ENCODE data around the gene NUP188.

The NUP188 gene

DNA sequence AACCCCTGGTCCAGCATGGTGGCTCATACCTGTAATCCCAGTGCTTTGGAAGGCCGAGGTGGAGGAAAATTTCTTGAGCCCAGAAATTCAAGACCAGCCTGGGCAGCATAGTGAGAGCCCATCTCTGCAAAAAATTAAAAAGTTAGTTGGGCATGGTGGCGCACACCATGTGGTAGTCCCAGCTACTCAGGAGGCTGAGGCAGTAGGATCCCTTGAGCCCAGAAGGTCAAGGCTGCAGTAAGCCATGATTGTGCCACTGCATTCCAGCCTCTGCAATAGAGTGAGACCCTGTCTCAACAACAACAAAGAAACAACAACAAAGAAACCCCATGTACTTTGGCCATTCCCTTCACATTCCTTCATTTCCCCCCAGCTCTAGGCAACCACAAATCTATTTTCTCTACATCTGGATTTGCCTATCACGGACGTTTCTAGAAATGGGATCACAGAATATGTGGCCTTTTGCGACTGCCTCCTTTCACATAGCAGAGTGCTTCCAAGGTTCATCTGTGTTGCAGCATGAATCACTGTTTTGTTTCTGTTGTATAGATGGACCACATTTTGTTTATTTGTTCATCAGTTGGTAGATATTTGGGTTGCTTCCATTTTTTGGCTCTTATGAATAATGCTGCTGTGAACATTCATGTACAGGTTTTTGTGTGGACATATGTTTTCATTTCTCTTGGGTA, 106.8 kb downstream of the NUP188 start:
- peaks cover 34% of the 10 kb centered on the region for H3K36me3 ChIP-seq (ENCODE audit: control insufficient read depth, insufficient read depth, low read length)
- H3K9me3 ChIP-seq (ENCODE audit: control insufficient read depth, insufficient read depth, low read depth, low read length): no peaks in the 10 kb centered on the region
- H3K9ac ChIP-seq (ENCODE audit: low read length): no peak overlapping the region
- no peak overlapping the region for H3K27ac ChIP-seq (ENCODE audit: low read depth, low read length)
- no peaks in the 10 kb centered on the region for H3K27me3 ChIP-seq (ENCODE audit: control insufficient read depth, insufficient read depth, low read length)
- no peak overlapping the region for H3K4me3 ChIP-seq (ENCODE audit: low read depth, low read length)
- H3K4me1 ChIP-seq (ENCODE audit: control insufficient read depth, insufficient read depth, low read length): no peaks in the 10 kb centered on the region

Measured in HUES6 (cell line).